Cortex of kidney (tissue), 1 donor: ENCODE results near the gene PANK2.
"Not testable (repeated sequence)": the region's sequence is repeated elsewhere in the genome, so short reads cannot be mapped to it uniquely, and the experiment has no call there.

Experiments used
- DNase-seq: peaks from one replicate; lab custom pipeline; 2025; lab: John Stamatoyannopoulos, UW

PANK2 gene

GRCh38 chr20:3929713-3930060 lies 40.5 kb downstream of the PANK2 start:
- no peak for DNase-seq

DNA sequence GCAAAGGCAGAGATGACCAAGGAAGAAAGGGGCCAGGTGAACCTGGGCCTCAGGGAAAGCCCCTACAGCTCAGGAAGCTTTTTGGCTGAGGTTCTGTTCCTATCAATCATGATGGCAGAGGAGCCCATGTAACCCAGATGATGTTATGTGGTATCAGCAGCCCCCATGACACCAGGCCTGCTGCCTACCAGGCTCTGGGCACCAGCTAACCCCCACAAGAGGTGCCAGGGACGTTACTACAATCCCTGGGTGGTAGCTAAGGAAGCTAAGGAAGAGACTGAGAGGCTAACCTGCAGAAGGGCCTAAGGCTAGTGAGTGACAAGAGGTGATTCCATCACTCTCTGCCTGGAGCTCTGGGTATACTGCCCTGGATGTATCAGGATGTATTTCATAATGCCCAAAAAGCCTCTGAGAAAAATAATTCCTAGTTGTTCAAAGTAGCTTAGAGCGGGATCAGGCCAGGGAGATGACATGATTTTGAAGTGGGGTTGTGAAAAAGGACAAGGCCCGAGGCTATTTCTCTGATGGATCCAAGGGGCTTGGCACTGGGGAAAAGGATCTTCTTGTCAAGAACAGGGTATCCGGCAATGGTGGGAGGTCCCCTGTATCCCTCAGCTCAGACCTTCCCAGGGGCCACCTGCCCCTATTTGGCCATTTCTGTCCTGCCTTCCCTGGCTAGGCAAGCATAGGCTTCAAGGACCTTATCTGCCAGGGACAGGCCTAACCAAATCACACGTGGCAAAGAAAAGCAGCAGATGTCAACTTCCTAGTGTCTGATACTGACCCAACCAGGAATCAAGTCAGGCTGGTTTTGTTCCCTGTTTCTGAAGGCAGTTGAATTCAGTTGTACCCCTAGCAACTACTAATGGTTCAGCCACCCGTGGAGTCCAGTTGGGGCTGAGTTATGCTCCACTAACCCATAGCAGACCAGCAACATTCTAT lies 41.3 kb downstream of the PANK2 start:
- DNase-seq = no peak

GRCh38 chr20:3931664-3932063 lies 42.5 kb downstream of the PANK2 start:
- DNase-seq = no peak

GRCh38 chr20:3932277-3932676 lies 43.1 kb downstream of the PANK2 start:
- no peak for DNase-seq

- DNase-seq = no peak
Measured at GRCh38 chr20:3932681-3933080, 43.5 kb downstream of the PANK2 start.

DNA sequence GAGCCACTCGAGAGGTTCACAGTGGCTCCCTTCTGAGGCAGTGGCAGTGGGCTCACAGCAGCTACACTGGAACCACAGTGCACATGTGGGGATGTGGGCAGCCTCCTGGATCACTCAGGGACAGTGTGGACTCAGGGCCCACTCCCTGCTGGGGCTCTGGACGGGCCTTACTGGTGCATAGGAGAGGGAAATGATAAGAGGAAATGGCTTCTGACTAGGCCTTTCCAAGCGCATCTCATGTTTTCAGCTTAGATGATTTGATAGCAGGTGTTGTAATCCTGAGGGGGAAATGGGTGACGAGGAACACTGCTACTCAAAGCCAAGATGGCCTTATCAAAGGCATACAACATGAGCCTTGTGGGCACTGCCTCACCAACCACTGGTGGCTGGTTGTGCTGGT lies 44.0 kb downstream of the PANK2 start:
- no peak for DNase-seq

GRCh38 chr20:3934624-3935023 lies 45.4 kb downstream of the PANK2 start:
- no peak for DNase-seq

DNA sequence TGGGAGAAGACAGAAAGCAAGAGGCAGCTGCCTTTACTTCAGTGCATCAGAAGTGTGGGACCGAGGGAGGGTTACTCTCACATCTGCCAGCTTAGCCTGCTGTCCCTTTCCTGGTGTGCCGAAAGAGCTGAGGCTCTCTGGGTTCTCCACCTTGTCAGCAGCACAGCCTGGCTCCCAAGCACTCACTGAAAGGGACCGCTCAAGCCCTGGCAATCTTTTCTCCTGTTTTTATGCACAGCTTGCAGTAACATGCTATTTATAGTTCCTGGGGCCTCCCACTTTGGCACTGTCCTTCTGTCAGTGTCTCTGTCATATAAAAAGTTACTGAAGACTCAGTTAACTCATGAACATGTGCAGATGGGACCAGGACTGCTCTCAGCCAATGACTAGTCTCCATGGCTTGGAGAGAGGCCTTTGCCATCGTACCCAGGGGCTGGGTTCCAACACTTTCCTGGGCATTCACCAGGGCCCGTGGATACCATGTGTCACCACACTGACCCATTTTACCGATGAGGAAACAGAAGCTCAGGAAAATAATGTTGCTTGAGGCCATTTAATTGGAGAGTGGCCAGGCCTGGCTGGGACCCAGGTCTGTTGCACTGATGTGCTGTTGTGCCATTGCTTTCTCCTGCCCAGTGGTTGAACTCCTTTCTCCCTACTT lies 46.2 kb downstream of the PANK2 start:
- no peak for DNase-seq

DNA sequence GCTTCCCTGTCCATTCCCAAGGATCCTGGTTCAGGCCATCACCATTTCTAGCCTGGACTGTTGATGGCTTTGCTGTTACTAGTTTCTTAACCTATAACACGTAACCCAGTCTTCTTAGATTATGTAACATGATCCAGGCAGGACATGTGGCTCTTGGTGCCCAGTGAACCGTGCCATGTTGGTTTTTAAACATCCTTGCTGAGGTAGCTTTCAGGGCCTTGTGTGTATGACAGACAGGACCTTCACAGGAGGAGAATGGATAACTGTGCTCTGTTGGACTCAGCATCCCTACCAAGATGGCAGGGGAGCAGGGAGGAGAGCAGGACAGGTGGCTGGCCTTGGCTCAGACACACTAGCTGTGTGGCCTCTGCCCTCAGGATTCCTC lies 46.8 kb downstream of the PANK2 start:
- no peak for DNase-seq

DNA sequence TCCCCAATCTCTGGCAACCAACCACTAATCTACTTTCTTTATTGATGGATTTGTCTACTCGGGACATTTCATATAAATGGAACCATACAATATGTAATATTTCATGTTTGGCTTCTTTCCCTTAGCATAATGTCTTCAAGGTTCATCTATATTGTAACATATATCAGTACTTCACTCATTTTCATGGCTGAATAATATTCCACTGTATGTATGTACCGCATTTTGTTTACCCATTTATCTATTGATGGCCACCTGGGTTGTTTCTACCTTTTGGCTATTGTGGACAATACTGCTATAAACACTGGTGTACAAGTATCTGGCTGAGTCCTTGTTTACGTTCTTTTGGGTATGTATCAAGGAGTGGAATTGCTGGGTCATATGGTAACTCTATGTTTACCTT lies 48.4 kb downstream of the PANK2 start:
- no peak for DNase-seq

DNA sequence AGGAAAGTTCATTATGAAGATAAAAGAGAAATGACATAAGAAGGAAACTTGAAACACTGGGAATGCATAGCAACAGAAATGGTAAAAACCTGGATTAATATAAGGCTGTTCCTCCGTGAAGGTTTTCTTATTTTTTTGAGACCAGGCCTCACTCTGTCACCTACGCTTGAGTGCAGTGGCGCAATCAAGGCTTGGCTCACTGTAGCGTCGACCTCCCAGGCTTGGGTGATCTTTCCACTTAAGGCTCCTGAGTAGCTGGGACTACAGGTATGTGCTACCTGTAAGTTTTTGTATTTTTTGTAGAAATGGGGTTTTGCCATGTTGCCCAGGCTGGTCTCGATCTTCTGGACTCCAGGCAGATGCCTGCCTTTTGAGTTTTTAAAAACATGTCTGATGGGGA lies 51.7 kb downstream of the PANK2 start:
- DNase-seq = no peak

DNA sequence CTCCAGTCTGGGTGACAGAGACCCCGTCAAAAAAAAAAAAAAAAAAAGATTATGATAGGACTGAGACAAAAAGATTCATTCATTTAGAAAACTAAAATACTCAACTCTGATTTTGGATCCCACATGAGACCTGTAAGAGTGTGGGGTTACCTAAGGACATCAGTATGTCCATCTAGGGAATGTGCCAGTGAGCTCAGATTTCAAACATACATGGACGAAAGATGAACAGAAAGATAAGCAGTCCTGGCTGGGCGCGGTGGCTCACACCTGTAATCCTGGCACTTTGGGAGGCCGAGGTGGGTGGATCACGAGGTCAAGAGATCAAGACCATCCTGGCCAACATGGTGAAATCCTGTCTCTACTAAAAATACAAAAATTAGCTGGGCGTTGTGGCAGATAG lies 57.5 kb downstream of the PANK2 start:
- not testable (repeated sequence) for DNase-seq

DNA sequence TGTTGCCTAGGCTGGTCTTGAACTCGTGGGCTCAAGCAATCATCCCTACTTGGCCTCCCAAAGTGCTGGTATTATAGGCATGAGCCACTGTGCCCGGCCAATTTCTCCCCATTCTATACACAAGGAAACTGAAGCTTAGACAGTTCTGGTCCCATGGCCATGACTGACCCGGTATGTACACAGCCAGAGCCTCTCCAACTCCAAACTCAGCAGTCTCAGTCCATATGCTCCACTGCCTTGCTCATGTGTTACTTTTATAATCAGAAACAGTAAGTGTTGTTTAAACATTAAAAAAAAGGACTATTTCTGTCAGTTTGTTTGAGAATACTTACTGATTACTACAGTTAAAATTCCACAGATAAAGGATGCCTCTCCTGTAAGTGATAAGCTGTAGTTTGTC lies 75.5 kb downstream of the PANK2 start:
- no peak for DNase-seq

DNA sequence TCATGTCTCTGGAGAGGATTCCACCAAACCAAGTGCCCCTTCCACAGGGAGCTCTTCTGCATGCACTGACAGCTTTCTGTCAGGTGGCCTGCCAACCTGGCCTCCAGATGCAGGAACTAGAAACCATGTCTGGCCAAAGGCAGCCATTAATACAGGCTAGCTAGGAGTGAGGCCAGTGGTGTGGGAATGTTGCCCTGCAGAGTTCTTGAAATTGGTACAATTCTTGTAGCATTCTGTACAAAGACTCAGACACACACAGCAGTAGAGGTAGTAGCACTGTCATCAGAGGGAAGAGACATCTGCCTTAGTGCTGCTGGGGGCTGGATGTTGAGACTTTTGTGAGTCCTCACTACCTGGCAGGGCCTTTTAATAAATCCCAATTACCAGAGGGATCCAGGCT lies 77.4 kb downstream of the PANK2 start:
- DNase-seq = no peak

DNA sequence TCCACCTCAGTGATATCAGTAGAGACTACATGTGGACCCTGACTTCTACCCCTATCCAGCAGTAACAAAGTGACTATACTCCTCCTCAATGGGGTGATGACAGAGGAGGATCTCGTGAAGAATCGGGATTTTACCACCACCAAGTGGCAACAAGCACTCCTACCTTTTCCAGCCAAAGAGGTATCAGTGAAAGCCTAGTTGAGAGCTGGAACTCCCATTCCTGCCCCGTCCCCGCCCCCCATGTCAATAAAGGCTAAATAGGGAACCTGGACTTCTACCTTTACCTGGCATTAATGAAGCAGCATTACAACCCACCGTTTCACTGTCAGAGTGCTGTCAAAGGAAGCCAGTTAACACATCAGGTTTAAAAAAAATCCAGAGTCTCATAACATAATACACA lies 80.8 kb downstream of the PANK2 start:
- no peak for DNase-seq

GRCh38 chr20:3971145-3971544 lies 82.0 kb downstream of the PANK2 start:
- no peak for DNase-seq

DNA sequence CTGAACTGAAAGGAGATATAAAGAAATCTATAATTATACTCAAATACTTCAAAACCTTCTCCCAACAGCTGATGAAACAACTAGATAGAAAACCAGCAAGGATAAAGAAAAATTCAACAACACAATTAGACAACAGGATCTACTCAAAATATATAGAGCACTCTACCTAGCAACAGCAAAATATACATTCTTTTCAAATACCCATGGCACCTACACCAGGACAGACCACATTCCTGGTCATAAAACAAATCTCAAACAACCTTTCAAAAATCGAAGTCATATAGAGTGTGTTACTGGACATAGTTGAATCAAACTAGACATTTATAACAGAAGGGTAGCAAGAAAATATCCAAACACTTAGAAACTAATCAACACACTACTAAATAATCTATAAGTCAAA lies 83.0 kb downstream of the PANK2 start:
- no peak for DNase-seq

DNA sequence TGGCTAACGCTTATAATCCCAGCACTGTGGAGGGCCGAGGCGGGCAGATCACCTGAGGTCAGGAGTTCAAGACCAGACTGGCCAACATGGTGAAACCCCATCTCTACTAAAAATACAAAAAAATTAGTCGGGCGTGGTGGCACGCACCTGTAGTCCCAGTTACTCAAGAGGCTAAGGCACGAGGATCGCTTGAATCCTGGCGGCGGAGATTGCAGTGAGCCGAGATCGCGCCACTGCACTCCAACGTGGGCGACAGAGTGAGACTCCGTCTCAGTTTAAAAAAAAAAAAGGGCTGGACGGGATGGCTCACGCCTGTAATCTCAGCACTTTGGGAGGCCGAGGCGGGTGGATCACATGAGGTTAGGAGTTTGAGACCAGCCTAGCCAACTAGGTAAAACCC lies 83.4 kb downstream of the PANK2 start:
- DNase-seq = not testable (repeated sequence)

- DNase-seq = no peak
Measured at GRCh38 chr20:3973705-3974104, 84.5 kb downstream of the PANK2 start.

DNA sequence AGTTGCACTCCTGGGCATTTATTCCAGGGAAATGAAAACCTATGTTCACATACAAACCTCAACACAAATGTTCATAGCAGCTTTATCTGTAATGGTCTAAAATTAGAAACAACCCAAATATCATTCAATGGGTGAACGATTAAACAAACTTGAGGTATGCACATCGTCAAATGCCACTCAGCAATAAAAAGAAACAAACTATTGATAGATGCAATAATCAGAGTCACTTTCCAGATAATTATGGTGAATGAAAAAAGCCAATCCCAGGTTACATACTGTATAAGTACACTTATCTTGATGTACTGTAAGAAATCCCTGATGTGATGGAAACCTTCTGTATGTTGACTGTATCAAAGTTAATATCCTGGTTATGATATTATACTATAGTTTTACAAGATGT lies 87.3 kb downstream of the PANK2 start:
- DNase-seq = no peak
